ENCODE measurements around the gene MTMR4.
"Not testable (repeated sequence)": the region's sequence is repeated elsewhere in the genome, so short reads cannot be mapped to it uniquely, and the experiment has no call there.

The MTMR4 gene

DNA sequence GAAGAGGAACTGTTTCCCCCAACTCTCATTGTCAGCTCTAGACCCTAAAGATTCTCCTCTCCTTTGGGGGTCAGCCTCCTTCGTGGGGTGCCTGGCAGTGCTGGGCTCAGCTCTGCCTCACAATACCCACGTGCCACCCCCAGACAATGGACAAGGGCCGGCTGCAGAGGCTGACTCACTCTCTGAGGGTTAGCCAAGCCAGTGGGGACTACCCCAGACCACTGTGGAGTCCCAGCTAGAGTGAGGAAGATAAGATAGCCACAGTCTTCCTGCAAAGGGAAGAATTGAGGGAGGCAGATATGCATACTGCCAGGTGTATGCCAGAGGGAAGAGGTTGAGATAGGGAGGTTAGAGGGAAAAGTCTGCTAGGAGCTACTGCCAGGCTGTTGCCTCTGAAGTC lies 13.5 kb upstream of the MTMR4 start:
- DNase-seq (ENCODE audit: insufficient read length, low spot score), result no peak
- FAIRE-seq, result peak; percentile 70

DNA sequence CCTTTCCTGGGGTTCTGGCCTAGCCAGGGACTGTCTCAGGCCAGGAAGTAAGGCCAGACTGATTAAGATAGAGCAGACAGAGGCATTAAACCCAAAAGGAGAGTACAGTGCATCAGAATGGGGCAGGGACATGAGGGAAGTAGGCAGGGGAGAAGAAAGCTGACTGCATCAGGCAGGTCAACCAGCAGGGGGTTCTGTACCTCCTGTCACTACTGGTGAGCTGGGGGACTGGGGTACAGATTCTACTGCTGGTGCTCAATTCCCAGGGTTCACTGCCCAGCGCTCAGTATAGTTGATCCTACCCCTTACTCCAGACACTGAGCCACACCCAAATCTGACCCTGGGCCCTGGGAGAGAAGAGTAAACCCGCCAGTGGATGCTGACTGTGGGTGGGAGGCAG lies 12.9 kb upstream of the MTMR4 start:
- DNase-seq (ENCODE audit: insufficient read length, low spot score) (no peak), FAIRE-seq (peak; percentile 77)

DNA sequence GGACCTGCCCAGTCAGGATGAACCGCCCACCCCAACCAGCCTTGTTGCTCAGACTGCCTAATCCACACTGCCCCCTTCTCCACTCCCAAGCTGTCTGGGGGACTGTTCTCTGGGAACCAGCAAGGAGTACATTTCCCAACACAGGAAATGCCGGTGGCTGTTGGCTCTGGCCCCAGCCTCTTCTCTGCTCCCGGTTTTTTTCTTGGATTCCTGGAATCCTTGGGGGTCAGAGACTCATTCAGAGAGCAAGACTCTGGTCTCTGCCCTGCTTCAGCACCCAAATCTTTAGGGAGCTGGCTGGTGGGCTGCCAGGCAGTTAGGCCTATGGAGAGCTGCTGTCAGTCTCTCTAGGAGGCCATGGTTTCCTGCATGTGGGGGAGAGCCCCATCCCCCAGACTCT lies 10.8 kb upstream of the MTMR4 start:
- DNase-seq (ENCODE audit: insufficient read length, low spot score) (peak; percentile 81), FAIRE-seq (peak; percentile 94)

DNA sequence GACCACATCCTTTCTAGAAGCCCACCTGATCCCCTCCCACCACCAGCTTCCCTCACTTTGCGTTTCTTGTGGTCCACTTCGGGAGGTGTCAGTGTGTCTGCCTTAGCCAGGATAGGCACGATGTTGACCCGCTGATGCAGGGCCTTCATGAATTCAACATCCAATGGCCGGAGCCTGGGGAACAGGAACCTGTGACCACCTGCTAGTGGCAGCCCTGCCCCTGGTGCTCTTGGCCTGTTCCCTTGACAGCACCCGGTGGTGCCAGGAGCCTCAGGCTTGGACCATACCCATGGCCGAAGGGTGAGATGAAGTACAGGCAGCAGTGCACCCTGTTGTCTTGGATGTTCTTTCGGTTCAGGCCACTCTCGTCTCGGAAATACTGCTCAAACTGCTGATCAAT lies 7.2 kb upstream of the MTMR4 start:
- DNase-seq (ENCODE audit: insufficient read length, low spot score) (no peak), FAIRE-seq (no peak)

DNA sequence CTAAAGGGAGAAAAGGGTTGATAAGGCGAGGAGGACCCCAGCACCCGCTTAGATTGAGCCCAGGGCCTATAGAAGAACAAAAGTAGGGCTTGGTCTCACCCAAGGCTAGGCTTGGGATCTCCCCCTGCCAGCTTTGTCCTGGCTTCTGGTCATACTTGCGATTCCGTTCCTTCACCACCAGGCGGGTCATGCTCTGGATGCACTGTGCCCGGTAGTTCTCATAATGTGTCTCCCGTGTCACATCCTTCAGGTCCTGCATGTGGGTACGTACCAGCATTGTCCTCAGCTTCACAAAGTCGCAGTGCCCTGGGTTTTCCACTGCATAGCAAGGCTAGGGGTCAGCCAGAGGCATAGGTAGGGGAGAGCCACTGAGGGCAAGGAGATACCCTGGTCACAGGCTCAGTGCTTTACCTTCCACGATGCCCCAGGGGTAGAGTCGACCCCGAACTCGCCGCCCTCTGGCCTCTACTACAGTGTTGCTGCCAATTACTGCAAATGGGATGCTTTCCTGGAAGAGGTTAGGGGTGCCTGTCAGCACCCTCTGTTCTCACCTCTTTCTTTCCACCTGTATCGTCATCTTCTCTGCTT lies 6.5 kb upstream of the MTMR4 start:
- DNase-seq (ENCODE audit: insufficient read length, low spot score), result no peak
- FAIRE-seq, result no peak

DNA sequence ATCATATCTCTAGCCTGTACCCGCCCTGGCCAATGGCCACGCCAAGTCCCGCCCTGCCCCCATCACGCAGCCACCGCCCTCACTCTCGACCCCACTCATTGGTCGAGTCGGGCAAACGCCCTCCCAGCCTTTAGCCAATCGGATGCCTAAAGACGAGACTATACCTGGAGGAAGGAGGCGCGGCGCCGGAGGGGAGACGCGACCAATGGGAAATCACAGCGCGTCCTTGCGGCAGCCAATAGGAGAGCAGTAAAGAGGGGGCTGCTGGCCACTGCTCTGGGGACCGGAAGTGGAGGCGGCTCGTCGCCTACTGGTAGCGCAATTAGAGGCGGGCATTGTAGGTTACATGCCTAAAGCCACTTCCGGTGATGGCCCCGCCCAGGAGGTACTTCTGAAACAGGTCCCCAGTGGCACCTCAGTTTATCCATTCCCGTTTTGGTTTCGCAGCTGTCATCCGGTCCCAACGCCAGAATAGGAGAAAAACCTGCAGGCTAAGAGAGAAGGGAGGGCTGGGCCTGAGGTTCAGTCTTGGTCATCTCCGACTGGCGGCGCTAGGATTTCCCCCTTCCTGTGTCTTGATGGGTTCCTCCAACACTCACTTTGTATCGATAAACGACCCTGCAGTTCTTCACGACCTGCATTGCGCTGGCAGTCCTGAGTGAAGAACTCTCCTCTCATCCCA lies 3.6 kb upstream of the MTMR4 start:
- peak; percentile 100 for DNase-seq (ENCODE audit: insufficient read length, low spot score)
- peak; percentile 100 for FAIRE-seq

DNA sequence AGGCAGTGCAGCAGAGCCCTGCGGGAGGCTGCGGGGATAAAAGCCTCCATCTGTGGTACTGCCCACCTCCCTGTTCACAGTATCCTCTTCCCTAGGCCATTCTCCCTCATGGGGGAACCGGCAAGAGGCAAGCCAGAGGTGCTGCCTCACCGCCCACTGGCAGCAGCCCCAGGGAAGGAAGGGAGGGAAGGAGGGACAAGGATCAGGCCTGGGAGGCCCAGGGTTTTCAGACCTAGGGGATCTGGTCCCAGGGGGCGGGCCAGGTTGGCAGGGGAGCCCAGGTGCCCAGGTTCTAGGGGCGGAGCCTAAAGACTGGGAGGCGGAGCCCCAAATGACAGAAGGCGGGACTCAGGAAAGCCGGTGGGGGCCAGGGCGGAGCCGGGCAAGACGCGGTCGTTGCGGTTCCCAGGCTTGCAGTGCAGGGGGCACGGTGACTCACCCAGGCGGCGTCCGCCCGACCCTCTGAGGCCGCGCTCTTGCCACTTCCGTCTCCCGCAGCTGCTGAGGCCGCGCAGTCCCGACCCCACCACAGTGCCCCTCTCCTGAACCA lies 3.0 kb upstream of the MTMR4 start:
- DNase-seq (ENCODE audit: insufficient read length, low spot score) (no peak), FAIRE-seq (no peak)

DNA sequence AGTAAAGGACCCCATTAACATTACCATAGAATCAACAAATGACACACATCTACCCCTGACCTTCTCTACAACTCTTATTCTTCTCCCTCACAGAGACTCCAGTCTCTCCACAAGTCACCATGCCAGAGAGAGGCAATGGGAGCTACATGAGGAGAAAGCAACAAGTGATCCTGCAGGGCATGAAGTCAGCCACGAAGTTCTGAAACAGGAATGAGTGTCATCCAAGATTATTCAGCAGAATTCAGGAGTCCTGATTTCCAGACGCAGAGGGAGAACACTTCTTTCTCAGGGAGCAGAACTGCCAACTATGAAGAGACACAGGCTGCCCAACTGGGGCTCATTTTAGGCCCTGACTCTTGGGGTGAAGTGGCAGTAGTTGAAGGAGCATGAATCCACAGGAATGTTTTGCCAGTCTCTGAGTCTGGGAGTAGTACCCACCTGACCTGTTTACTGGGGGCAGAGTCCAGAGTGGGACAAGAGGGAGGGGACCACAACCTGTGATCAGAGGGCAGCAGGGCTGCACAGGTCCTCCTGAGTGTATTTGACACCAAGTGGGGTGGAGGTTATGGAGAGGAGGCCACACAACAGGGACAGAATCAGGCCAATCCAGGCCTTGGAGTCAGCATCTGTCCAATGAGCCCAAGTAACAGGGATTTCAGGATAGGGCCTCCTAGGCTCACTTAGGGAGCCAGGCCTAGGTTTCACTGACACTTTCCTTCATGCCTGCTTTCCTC lies 2.4 kb upstream of the MTMR4 start:
- FAIRE-seq, result no peak

DNA sequence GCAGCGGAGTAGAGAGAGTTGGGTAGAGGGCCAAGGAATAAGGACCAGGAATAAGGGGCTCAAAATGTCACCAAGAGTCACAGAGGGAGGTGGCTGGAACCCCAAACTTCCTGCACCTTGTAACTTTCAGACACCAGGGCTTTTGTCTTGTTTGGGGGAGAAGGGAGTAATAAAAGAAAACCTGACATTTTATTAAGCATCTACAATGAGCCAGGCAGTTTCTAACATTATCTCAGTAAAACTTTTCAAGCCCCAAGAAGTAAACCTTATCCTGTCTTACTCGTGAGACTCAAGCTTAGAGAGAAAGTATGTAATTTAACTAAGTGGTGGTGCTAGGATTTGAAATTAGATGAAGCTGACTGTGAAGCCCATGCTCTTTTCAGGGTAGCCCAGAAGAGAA lies 848 bp upstream of the MTMR4 start:
- FAIRE-seq, result no peak

More for the DNA sequence above, 2.4 kb upstream of the MTMR4 start:
- no peak for DNase-seq (ENCODE audit: insufficient read length, low spot score)

DNA sequence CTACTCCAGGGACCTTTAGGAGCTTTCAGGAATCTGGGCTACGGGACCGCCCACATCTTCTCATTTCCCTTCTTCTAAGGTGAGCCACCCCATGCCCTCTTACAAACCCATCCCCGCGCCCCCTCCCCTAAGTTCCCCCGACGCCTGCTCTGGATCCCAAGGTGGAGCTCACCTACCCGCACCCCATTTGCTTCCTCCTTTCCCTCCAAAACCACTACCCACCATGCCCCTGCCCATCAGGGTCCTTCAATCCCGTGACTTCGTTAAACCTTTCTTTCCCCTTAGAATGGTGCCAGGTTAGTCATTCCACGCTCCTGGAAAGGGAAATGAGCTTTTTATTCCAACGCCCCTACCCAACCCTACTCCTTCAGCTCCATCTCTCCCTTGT lies 326 bp upstream of the MTMR4 start:
- no peak for DNase-seq (ENCODE audit: insufficient read length, low spot score)
- FAIRE-seq, result no peak

More for the DNA sequence above, 848 bp upstream of the MTMR4 start:
- no peak for DNase-seq (ENCODE audit: insufficient read length, low spot score)

DNA sequence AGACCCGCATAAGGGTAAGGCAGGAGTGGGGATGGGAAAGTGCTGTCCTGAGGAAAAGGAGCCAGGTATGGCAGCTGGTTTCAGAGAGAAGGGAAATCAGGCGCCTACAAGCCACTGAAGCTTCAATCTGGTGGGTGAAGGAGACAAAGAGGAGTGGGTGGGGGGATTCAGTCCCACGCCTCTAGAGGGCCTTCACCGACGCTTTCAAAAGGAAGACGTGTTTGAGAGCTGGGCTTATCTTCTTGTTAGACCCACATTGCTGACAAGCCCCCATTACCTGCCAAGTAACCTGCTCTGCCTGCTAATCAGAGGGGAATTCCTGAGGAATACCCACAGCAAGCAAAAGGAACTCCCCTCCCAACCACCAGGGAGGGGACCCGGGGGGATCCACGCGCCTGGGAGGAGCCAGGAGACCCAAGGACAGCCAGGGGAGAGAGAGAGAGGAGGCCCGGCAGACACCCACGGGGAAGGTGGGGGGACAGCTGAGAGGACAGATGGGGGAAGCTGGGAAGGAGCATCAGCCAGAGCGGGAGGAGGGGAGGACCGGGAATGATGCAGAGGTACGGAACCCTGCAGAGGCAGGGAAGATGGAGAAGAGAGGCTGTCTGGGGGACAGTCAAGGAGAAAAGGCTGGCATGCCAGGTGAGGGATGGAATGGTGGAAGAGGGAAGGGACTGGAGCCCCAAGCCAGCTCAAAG lies 1.0 kb downstream of the MTMR4 start:
- DNase-seq (ENCODE audit: insufficient read length, low spot score) (no peak), FAIRE-seq (no peak)

DNA sequence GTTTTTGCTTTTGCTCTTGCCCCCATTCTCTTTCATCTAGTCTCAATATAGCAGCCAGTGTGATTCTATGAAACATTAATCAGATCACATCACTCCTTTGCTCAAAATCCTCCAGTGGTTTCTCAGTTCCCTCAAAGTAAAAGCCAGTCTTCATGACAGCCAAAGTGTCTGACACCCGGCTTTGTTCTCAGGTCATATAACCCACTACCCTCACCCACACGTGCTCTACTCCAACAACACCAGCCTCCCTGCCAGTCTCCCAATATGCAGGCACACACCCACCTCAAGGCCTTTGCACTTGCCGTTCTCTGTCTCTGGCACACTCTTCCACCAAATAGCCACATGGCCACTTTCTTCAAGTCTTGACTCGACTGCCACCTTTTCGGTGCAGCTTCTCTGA lies 4.4 kb downstream of the MTMR4 start:
- DNase-seq (ENCODE audit: insufficient read length, low spot score) (no peak), FAIRE-seq (no peak)

DNA sequence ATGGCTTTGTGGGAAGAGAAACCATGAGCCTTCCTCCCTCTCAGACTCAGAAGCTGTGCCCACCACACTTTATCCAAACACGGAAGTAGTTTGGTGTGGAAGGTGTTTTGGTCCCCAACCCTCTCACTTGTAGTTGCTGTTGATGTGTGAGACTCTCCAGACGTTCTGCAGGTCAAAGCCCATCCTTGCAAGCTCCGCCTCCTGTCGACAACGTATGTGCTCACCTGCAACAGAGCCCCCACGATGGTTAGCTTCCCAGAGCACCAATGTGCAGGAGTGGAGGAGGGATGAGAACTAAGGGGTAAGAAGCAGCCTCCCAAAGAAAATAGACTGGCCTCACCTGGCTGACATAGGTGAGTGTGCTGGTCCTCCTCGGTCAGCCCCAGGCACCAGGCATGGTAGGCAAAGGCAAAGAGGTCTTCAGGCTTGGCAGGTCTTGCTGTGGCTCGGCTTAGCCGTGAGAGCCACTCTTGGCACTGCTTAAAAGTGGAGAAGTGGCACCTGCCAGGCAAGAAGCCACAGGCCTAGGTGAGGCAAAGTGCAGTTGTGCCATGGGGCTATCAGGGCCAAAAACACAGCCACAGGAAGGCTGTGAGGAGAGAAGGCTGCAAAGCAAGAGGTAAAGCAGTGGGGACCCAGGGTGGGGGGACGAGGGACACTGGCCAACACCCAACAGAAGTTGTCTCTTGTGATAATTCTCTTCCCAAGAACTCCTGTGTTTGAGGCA lies 5.9 kb downstream of the MTMR4 start:
- FAIRE-seq, result no peak

DNA sequence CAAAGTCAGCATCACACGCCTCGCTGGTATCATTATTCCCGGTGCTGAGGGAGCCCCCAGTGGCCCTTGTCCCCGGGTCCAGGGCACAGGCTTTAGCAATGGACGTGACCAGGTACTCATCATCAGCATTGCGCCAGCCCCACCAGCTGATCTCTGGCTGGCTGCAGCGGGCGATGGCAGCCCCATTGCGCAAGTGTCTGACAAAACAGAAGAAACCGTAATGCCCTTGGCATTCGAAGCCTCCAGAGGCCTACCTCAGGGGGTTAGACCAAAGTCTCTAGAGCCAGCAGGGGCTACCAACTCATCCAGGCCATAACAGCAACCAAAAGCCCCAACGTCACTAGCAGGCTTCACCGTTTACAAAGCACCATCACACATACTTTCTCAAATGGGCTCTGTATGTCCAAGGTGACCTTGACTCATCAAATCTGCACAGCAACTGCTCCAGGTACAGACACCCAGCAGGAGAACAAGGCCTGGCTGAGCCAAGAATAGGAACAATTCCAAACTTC lies 7.3 kb downstream of the MTMR4 start:
- FAIRE-seq (no peak), DNase-seq (ENCODE audit: insufficient read length, low spot score) (no peak)

More for the DNA sequence above, 5.9 kb downstream of the MTMR4 start:
- no peak for DNase-seq (ENCODE audit: insufficient read length, low spot score)

DNA sequence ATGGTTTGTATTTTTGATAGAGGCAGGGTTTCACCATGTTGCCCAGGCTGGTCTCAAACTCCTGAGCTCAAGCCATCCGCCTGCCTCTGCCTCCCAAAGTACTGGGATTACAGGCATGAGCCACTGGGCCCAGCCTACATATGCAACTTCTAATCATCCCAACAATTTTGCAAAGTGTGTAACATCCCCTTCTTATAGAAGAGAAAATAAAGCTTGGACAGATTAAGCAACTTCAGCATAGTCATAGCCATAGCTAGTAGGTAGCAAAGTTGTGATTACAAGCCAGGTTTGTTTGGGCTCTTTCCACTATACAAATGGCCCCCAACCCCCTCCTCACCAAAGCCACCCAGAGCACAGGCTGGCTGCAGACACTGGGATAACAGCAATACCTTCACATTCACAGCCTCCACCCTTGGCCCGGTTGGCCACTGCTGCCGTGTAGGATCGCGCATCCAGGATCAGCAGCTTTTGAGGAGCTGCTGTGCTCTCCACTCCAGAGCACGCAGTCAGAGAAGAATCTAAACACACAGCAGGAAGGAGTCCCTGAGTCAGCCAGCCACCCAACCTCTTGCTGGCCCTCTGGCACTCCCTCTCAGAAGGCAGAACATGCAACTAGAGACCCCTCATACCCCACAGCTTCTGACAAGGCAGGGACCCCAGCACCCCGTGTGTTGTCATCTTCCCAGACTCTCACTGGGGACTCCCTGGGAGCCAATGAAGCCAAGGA lies 7.9 kb downstream of the MTMR4 start:
- DNase-seq (ENCODE audit: insufficient read length, low spot score) (no peak), FAIRE-seq (no peak)

DNA sequence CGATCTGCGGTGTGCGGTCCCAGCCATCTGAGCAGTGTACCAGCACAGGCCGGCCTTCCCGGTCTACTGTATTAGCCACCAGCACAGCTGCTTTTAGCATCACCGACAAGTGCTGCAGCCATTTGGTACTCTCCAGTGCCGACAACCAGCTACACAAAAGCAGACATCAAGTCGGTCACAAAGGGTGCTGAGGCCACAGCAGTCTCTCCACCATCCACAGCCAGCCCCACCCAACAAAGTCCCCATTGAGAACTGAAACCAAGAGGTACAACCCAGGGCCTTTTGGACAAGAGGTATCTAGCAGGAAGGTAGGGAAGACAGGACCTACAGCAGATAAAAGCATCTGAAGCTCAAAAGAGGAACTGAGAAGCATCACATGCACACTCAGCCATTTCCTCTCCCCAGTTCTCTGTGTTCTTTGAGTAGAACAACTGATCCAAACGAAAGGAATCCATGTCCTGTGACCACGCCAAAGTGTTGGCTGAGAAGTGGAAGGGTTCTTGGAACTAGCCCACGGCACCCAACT lies 9.5 kb downstream of the MTMR4 start:
- no peak for DNase-seq (ENCODE audit: insufficient read length, low spot score)
- FAIRE-seq, result no peak

DNA sequence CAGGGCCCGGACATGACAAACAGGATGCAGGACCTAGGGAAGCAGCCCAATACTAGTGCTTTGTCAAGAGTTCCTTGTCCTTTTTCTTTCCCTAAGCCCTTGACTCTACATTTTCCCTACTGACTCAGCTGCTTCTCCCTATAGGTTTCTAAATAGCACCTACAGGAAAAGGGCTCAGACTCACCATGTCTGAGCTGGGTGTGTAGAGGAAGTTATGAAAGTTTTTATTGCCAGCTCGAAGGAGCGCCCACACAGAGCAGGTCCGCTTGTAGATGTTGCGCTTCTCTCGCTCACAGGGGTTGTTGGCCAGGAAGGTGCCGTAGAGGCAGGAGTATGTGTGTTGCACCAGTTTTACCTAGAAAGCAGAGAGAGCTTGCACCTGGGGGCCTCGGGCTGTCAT lies 10.6 kb downstream of the MTMR4 start:
- FAIRE-seq (peak; percentile 4), DNase-seq (ENCODE audit: insufficient read length, low spot score) (no peak)

DNA sequence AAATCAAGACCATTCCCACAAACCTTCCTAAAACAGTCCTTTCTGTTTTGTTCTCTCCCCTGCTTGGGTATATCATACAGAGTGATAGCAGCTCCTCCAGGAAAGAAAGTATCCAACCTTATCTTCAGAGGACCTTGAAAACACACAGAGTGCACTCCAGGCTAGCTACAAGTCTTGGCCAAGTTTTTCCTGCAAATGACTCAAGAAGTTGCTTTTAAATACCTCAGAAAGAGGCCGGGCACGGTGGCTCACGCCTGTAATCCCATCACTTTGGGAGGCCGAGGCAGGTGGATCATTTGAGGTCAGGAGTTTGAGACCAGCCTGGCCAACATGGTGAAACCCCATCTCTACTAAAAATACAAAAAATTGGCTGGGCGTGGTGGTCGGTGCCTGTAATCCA lies 11.3 kb downstream of the MTMR4 start:
- FAIRE-seq, result peak; percentile 44
- not testable (repeated sequence) for DNase-seq (ENCODE audit: insufficient read length, low spot score)

DNA sequence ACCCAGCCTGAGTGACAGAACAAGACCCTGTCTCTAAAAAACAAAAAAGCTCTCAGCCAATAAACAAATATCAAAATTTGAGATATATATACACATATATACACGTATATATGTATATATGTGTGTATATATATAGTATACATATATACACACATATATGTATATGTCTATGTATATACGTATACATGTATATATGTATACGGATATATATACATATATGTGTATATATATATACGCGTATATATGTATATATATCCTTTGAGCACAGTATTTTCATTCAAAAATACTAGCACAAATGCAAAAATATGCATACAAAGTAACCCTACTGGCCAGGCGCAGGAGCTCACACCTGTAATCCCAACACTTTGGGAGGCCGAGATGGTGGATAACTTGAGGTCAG lies 13.0 kb downstream of the MTMR4 start:
- FAIRE-seq (no peak), DNase-seq (ENCODE audit: insufficient read length, low spot score) (no peak)
